GM21619 (cell line): Measurements from ENCODE around the gene PRB2.
"Not testable (repeated sequence)": the region's sequence is repeated elsewhere in the genome, so short reads cannot be mapped to it uniquely, and the experiment has no call there.

ENCODE experiments used
- ATAC-seq: cut with Tn5 transposase; IDR thresholded peaks from one replicate; pipeline ENCODE4 v1.9.1; 2021; ENCODE audit not compliant: unreplicated experiment

Gene PRB2

DNA sequence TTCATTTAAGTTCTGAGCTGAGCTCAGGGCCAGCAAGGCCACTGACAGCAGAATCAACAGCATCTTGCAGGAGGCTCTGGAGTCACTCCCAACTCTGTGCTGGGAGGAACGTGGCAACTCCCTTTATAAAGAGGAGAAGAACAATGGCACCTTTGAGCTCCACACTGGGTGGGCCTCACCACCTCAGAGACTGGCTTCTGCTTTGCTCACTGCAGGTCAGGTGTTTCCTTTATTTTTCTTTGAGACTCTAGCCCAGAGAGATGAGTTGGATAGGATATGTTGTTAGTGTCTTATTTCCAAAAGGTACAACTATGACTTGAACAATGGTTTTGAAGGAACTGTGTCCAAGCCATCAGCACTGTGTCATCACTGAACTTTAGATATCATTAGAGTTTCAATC, at the start of gene PRB2:
PRB2 (minus strand) TSS at position 101 of the 400 bp plus-strand sequence; CDS start at position 63, 38 bp downstream.
- not testable (repeated sequence) for ATAC-seq

DNA sequence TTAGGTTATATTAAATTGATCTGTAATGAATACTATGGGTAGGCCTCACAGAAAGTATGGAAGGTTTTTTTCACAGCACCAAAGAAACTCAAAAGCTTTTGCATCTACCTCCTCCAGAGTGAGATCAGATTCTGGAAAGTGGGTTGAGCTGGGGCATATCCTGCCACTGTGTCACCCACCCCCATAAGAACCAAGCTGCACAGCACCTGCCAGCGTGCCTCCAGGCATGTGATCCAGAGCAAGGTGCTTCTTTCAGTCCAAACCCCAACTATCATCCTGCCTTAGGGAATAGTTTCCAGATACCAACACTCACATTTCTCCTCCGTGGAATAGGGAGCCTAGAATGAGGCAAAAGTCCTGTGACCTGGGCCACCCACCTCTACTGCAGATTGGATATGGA, 42.6 kb upstream of the PRB2 start:
- no peak for ATAC-seq

DNA sequence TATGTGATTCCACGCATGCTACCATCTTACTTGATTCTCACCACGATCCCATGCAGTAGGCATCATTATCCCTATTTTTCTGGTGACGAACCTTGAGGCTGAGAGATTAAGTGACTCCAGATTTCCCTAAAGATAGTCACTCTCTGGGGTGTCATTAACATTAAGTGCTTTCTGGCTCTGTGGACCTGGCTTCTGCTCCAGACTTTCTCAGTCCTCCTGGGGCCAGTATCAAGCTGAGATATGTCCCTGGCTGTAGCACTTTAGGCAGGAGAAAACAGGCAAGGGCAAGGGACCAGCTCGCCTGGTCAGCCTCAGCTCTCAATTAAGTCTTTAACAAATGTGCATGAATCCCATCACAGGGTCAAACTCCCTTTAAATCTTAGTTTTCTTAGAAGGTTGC, 38.3 kb upstream of the PRB2 start:
- ATAC-seq = no peak

DNA sequence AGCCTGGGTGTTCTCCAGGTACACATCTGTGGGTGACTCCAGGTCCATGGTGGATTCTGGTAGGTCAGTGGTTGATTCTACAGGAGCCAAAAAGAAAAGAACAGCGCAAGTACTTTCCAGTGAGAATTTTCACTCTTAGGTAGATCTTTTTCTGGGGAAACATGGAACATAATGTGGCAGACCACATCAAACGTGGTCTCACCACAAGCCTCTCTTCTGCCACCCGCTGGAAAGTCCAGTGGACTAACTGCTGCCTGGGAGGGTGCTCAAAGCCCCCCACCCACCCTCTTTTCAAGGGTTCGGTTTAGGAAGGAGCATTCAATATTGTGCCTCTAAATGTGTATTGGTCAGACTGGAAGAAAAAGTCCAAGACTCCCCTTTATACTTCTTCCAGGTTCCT, 36.1 kb upstream of the PRB2 start:
- ATAC-seq = no peak

DNA sequence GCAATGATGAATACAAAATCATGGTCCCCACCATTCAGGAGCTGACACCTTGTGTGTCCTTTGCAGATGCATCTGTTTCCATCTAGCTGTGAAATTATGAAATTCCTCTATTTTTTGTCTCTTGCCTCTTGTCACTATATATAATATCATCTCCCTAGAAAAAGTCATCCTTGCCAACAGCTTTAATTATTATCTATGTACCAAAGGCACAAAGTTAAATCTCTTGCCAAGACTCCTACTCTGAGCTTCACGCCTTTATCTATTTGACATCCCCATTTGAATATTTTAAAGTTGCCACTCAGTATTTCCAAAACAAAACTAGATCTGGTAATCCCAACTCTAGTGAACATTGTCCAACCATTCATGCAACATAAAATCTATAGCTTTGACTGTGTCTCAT, 32.0 kb upstream of the PRB2 start:
- ATAC-seq = no peak

DNA sequence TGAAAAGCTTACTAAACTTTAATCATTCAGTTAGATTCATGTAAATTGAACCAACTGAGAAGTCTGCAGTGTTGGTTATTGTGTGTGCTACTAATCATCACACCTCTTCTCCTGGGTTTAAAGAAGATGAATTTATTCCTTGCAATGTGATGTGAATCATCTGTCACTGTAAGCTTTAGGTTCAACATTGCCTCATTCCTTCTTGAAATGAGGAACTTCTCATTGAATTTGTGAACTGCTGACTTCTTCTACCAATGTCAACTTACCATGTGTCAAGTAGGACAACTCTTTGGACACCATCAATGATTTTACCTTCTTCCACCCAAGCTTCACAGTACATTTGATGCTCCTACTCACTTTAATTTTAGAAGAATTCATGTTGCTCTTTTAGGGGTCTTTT, 17.4 kb upstream of the PRB2 start:
- no peak for ATAC-seq

DNA sequence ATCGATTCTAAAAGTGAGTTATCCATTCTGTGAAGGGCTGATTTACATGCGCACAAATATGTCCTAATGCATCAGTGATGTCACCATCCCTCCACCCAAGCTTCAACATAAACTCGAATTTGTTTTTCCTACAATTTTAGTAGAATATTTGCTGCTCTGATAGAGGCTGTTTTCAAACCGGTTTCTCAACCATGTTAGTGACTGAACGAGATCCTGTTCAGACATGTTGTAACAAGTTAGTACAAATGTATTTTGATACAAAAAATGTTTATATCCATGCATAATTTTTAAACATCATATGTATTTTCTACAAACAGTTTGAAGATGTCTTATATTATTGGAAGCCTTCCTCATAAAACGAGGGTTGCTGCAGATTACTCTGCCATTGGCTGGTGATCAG, 12.7 kb upstream of the PRB2 start:
- no peak for ATAC-seq

DNA sequence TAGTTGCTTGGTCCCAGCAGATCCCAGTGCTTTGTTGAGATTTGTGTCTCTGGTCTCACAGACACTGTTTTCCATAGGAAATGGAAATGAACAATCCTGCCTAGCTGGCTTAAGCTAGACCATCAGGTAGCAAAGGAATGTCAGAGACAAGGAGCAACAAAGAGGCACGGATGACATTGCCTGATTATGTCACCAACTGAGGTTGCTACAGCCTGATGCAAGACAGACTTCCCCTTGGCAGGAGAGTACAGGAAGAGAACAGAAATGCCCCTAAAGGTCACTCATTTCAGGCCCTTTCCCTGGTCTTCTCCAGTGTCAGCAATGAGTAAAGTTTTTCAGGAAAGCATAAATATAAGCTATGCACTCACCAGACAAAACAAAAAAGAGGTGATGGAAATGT, 2.0 kb upstream of the PRB2 start:
- no peak for ATAC-seq

DNA sequence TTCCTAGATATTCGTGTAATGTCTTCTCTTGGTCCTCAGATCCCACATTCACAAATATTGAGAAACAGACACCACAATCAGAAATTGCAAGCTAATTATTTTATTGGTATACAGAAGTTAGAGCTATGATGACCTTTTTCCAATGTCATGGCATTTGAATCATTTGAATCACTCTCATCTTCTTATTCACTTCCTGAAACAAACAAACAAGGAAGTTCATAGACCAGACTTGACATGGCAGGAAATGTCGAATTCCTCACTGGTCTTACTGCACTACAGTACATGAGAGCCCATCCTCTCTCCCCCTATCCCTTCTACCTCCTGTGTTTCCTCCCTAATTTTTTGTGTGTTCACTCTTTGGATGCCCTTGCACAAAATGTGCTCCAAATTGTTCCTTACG, 3.9 kb downstream of the PRB2 start:
- ATAC-seq = not testable (repeated sequence)

DNA sequence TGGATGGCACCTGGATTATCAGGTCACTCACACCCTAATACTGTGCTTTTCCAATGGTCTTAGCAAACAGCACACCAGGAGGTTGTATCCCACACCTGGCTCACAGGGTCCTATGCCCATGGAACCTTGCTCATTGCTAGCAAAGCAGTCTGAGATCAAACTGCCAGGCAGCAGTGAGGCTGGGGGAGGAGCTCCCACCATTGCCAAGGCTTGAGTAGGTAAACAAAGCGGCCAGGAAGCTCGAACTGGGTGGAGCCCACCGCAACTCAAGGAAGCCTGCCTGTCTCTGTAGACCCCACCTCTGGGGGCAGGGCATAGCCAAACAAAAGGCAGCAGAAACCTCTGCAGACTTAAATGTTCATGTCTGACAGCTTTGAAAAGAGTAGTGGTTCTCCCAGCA, 17.9 kb downstream of the PRB2 start:
- ATAC-seq = not testable (repeated sequence)

DNA sequence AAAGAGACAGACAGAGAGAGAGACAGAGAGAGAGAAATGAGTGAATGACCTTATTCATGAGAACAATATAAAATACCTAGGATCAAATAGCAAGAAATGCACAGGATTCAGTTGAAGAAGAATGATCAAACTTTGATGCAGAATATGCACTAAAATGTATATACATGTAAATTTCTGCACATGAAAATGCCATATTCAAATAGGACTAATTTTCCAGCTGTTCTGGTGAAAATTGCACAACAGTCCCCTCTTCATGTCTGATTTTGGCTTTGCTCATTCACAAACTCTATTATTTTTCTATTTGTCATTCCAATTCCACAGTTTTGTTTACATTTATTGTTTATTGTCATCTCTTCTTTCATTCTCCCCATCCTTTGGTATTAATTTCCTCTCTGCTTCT, 34.2 kb downstream of the PRB2 start:
- no peak for ATAC-seq

DNA sequence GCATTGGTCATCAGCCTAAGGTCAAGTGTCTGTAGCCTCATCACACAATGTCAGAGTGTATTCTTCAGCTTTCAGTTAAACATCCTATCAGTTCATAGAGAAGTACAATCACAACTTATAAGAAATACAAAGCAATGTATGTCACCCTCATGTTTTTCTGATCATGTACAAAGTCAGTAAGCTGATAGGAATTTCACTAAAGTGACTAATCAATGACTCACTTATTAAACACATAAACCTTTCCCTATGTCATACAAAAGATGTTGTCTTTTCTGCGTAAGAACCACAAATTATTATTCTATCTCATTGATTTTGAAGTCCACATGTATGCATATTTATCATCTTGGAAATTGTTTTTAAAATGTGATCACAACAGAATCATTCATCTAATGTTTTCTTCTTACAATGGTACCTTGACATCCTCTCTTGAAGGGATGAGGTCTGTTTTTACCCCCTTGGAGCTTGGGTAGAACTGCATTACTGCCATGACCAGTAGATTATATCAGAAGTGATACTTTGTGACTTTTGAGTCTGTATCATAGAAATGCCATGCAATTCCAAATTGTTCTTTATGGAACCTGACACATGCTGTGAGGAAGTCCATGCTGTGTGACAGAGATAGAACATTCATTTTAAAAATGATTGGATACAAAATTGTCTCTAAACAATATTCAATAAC, 35.0 kb downstream of the PRB2 start:
- not testable (repeated sequence) for ATAC-seq

DNA sequence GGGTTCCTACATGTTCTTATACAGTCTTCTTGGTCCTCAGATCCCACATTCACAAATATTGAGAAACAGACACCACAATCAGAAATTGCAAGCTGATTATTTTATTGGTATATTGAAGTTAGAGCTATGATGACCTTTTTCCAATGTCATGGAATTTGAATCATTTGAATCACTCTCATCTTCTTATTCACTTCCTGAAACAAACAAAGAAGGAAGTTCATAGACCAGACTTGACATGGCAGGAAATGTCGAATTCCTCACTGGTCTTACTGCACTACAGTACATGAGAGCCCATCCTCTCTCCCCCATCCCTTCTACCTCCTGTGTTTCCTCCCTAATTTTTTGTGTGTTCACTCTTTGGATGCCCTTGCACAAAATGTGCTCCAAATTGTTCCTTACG, 43.6 kb downstream of the PRB2 start:
- not testable (repeated sequence) for ATAC-seq

DNA sequence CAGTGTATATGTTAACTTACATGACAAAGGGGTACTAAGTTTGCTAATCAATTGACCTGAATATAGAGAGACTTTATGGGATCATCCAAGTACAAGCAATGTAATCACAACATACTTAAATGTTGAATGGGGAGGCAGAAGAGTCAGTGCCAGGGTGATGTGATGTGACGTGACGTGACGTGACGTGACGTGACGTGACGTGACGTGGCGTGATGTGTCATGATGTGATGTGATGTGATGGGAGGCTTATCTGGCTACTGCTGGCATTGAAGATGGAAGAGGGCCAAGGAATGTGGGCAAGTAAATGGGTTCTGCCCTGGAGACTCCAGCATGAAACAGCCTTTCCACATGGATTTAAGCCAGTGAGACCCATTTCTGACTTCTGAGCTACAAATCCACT, 46.9 kb downstream of the PRB2 start:
- no peak for ATAC-seq

DNA sequence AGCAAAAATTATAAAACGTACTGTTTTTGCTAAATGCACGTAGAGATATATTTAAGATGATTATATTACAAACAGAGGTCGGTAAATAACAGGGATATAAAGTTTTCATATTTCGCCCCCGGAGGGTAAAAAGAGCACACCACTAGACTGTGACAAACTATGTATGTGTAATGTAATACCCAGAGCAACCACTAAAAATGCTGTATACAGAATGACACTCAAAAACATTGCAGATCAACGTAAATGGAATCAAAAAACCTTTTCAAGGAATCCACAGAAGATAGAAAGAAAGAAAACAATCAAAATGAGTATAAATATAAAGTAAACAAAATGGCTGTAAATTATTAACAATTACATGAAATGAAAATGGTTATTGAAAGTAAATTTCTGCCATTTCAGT, 47.6 kb downstream of the PRB2 start:
- ATAC-seq = no peak

DNA sequence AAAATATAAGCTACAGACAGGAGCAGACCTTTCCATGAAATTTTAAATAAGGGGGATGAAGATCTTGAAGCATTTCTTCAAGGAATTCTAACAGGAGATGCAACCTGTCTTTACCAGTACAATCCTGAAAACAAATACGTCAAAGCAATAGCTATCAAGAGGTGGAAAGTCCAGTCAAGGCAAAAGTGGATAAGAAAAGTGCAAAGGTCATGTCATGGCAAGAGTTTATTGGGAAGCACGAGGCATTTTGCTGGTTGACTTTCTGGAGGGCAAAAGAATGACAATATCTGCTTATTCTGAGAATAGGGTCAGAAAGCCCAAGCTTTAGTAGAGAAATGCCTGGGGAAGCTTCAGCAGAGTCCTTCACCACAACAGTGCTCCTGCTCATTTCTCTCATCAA, 50.9 kb downstream of the PRB2 start:
- no peak for ATAC-seq
